ENCODE results near the gene PI4KA.

DNA sequence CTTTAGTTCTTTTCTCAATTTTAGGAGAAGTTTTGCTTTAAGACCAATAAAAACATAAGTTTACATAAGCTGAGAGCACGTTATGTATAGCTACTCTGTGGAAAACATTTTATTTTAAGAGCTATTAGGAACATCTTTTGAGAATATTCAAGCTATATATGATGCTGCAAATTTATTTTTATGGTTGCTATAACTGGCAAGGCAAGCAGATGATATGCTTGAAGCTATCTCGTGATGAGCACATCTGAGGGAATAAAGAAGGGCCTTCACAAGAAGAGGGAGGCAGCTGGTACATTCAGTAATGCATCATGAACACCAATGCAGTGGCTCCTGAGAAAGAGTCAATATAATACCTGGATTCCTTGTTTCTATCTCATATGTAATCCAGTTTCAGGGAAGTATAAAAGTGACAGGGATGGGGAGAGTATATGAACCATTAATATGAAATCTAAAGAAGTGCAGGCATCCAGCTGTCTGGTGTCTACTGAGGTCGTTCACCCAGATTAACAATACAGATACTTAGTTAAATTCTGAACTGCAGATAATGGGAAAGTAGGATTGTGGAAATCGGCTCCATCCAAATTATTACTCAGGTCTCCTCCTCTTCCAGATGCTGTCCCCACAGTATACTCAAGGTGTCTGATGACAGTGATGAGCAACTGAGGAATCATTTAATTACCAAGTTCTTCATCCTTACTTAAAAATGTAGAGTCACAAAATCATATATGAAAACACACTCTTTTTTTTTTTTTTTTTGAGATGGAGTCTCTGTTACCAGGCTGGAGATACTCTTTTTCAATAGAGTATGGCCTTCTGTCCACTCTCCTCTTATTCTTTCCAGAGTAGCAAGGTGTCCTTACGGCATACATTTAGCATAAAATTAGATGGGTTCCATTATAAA is 185.1 kb downstream of the PI4KA start:
- TF ChIP-seq, protein P1, sequence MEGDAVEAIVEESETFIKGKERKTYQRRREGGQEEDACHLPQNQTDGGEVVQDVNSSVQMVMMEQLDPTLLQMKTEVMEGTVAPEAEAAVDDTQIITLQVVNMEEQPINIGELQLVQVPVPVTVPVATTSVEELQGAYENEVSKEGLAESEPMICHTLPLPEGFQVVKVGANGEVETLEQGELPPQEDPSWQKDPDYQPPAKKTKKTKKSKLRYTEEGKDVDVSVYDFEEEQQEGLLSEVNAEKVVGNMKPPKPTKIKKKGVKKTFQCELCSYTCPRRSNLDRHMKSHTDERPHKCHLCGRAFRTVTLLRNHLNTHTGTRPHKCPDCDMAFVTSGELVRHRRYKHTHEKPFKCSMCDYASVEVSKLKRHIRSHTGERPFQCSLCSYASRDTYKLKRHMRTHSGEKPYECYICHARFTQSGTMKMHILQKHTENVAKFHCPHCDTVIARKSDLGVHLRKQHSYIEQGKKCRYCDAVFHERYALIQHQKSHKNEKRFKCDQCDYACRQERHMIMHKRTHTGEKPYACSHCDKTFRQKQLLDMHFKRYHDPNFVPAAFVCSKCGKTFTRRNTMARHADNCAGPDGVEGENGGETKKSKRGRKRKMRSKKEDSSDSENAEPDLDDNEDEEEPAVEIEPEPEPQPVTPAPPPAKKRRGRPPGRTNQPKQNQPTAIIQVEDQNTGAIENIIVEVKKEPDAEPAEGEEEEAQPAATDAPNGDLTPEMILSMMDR (IDR thresholded peaks at IDR 0.05 in 8 of 11, conservative IDR thresholded peaks at IDR 0.05 in 3 of 11) = no peak
- no peak for TF ChIP-seq POLR2AphosphoS5 (IDR thresholded peaks at IDR 0.05)

Measured in spleen (tissue), 7 donors.